ENCODE results near the gene EXOC4.
A peak's percentile ranks its signal among the peaks of the same experiment; 100 is the strongest.

Gene EXOC4

GRCh38 chr7:133433165-133433812 is 180.4 kb downstream of the EXOC4 start:
- no peak for DNase-seq

GRCh38 chr7:133434246-133434865 is 181.5 kb downstream of the EXOC4 start:
- no peak for DNase-seq

GRCh38 chr7:133436014-133436428 is 183.1 kb downstream of the EXOC4 start:
- DNase-seq = no peak

- no peak for DNase-seq
Observed at GRCh38 chr7:133437544-133437943, 184.7 kb downstream of the EXOC4 start.

- DNase-seq = no peak
Observed at GRCh38 chr7:133442818-133443217, 189.9 kb downstream of the EXOC4 start.

- DNase-seq = no peak
Observed at GRCh38 chr7:133445617-133446016, 192.7 kb downstream of the EXOC4 start.

- no peak for DNase-seq
Observed at GRCh38 chr7:133448012-133448411, 195.1 kb downstream of the EXOC4 start.

GRCh38 chr7:133452577-133452976 is 199.7 kb downstream of the EXOC4 start:
- no peak for DNase-seq

GRCh38 chr7:133458688-133459087 is 205.8 kb downstream of the EXOC4 start:
- DNase-seq = no peak

GRCh38 chr7:133461421-133461820 is 208.5 kb downstream of the EXOC4 start:
- DNase-seq = no peak

- DNase-seq = no peak
Observed at GRCh38 chr7:133475655-133476054, 222.8 kb downstream of the EXOC4 start.

GRCh38 chr7:133477791-133478190 is 224.9 kb downstream of the EXOC4 start:
- no peak for DNase-seq

- peak; percentile 74 for DNase-seq
Observed at GRCh38 chr7:133478591-133479135, 225.8 kb downstream of the EXOC4 start.

GRCh38 chr7:133479456-133480065 is 226.7 kb downstream of the EXOC4 start:
- no peak for DNase-seq

GRCh38 chr7:133480868-133481267 is 228.0 kb downstream of the EXOC4 start:
- no peak for DNase-seq

GRCh38 chr7:133481676-133482075 is 228.8 kb downstream of the EXOC4 start:
- peak; percentile 21 for DNase-seq

- no peak for DNase-seq
Observed at GRCh38 chr7:133482599-133482998, 229.7 kb downstream of the EXOC4 start.

- DNase-seq = no peak
Observed at GRCh38 chr7:133484086-133484485, 231.2 kb downstream of the EXOC4 start.

- DNase-seq = no peak
Observed at GRCh38 chr7:133489906-133490305, 237.0 kb downstream of the EXOC4 start.

- DNase-seq = no peak
Observed at GRCh38 chr7:133491201-133491691, 238.4 kb downstream of the EXOC4 start.

GRCh38 chr7:133491846-133492652 is 239.2 kb downstream of the EXOC4 start:
- no peak for DNase-seq

- DNase-seq = no peak
Observed at GRCh38 chr7:133497061-133497460, 244.2 kb downstream of the EXOC4 start.

GRCh38 chr7:133501771-133502170 is 248.9 kb downstream of the EXOC4 start:
- no peak for DNase-seq

All from NCI-H2029 treated with DMSO at 0.1 percent for 48 hours (cell line).